Mesodermal cell (in vitro differentiated cells): Measurements from ENCODE around the gene SSC4D.
"Not testable (repeated sequence)": the region's sequence is repeated elsewhere in the genome, so short reads cannot be mapped to it uniquely, and the experiment has no call there.

ENCODE experiments used
- H3K27ac ChIP-seq: 2 replicates; pipeline ENCODE4 v1.7.0; 2013; ENCODE audit warnings: mild to moderate bottlenecking, low read depth, low read length, moderate library complexity; ENCODE audit not compliant: severe bottlenecking
- H3K36me3 ChIP-seq: 2 replicates; pipeline ENCODE4 v1.7.1; 2013; ENCODE audit warnings: mild to moderate bottlenecking, low read length, moderate library complexity; ENCODE audit not compliant: control insufficient read depth, insufficient read depth
- H3K4me1 ChIP-seq: one replicate; pipeline ENCODE4 v1.7.1; 2013; ENCODE audit warnings: mild to moderate bottlenecking, low read length; ENCODE audit not compliant: insufficient read depth, control insufficient read depth, poor library complexity, severe bottlenecking
- H3K4me3 ChIP-seq: 2 replicates; pipeline ENCODE4 v1.7.0; 2013; ENCODE audit warnings: low read length, control low read depth, mild to moderate bottlenecking; ENCODE audit not compliant: insufficient read depth, poor library complexity, severe bottlenecking; ENCODE audit errors: extremely low read depth
- H3K9me3 ChIP-seq: 2 replicates; pipeline ENCODE4 v1.7.1; 2013; ENCODE audit warnings: mild to moderate bottlenecking, low read length, moderate library complexity; ENCODE audit not compliant: control insufficient read depth
- WGBS, 2 experiments: methylation state at CpG; one replicate each; pipeline ENCODE4 v1.1.5; 2013; ENCODE audit warnings: missing lambda C conversion rate in 2 of 2; ENCODE audit not compliant: insufficient coverage in 2 of 2; 5-methylcytosine and 5-hydroxymethylcytosine counted together

Gene SSC4D

GRCh38 chr7:76430211-76430610, 20.7 kb upstream of the SSC4D start:
- 90 to 99% methylated on average over 6 to 8 of the region's 9 CpGs for WGBS, 2 experiments
- Histone ChIP-seq H3K4me1 (peaks cover 6% of the 10 kb centered on the region), H3K36me3 (no peaks in the 10 kb centered on the region)

GRCh38 chr7:76428868-76429805, 19.6 kb upstream of the SSC4D start:
- H3K4me1 ChIP-seq: peaks cover 8% of the 10 kb centered on the region
- H3K9me3 ChIP-seq: no peaks in the 10 kb centered on the region
- no peaks in the 10 kb centered on the region for H3K36me3 ChIP-seq
- no peak overlapping the region for H3K4me3 ChIP-seq
- no peak overlapping the region for H3K27ac ChIP-seq
- WGBS, 2 experiments: 81 to 89% methylated on average over 11 to 17 of the region's 18 CpGs

More at GRCh38 chr7:76430211-76430610, 20.7 kb upstream of the SSC4D start:
- Histone ChIP-seq H3K27ac (no peak overlapping the region), H3K4me3 (no peak overlapping the region), H3K9me3 (no peaks in the 10 kb centered on the region)

- 90 to 97% methylated on average over 9 to 10 of the region's 13 CpGs for WGBS, 2 experiments
- peaks cover 15% of the 10 kb centered on the region for H3K4me1 ChIP-seq
- H3K27ac ChIP-seq: no peak overlapping the region
- H3K9me3 ChIP-seq: no peaks in the 10 kb centered on the region
- H3K36me3 ChIP-seq: no peaks in the 10 kb centered on the region
- no peak overlapping the region for H3K4me3 ChIP-seq
Observed at GRCh38 chr7:76428149-76428823, 18.8 kb upstream of the SSC4D start.

GRCh38 chr7:76427635-76428034, 18.1 kb upstream of the SSC4D start:
- Histone ChIP-seq H3K4me1 (peaks cover 19% of the 10 kb centered on the region), H3K36me3 (no peaks in the 10 kb centered on the region), H3K9me3 (no peaks in the 10 kb centered on the region), H3K27ac (no peak overlapping the region), H3K4me3 (no peak overlapping the region)
- 97 to 100% methylated on average over 3 of the region's 5 CpGs for WGBS, 2 experiments

- no peaks in the 10 kb centered on the region for H3K36me3 ChIP-seq
- WGBS, 2 experiments: 93 to 95% methylated on average over 4 of the region's 4 CpGs
- no peak overlapping the region for H3K4me3 ChIP-seq
- no peak overlapping the region for H3K27ac ChIP-seq
- no peaks in the 10 kb centered on the region for H3K9me3 ChIP-seq
- peaks cover 19% of the 10 kb centered on the region for H3K4me1 ChIP-seq
Observed at GRCh38 chr7:76426246-76426645, 16.7 kb upstream of the SSC4D start.

- H3K4me1 ChIP-seq: peaks cover 19% of the 10 kb centered on the region
- 100% methylated on average over 1 to 2 of the region's 4 CpGs for WGBS, 2 experiments
- H3K9me3 ChIP-seq, H3K36me3 ChIP-seq, H3K27ac ChIP-seq, H3K4me3 ChIP-seq: not testable (repeated sequence)
Observed at GRCh38 chr7:76425558-76425957, 16.1 kb upstream of the SSC4D start.

- no peak overlapping the region for H3K4me3 ChIP-seq
- peaks cover 19% of the 10 kb centered on the region for H3K4me1 ChIP-seq
- H3K36me3 ChIP-seq: no peaks in the 10 kb centered on the region
- peaks cover 3% of the 10 kb centered on the region for H3K9me3 ChIP-seq
- H3K27ac ChIP-seq: no peak overlapping the region
- 96 to 100% methylated on average over 8 of the region's 9 CpGs for WGBS, 2 experiments
Observed at GRCh38 chr7:76425156-76425555, 15.7 kb upstream of the SSC4D start.

- H3K4me3 ChIP-seq: no peak within 1 kb of the TSS
- H3K27ac ChIP-seq: no peak within 1 kb of the TSS
- H3K9me3 ChIP-seq: peaks cover 5% of the 10 kb centered on the region
- no peaks in the 10 kb centered on the region for H3K36me3 ChIP-seq
- peaks cover 19% of the 10 kb centered on the region for H3K4me1 ChIP-seq
- 88 to 89% methylated on average over 5 to 6 of the region's 10 CpGs for WGBS, 2 experiments
Observed at GRCh38 chr7:76424413-76425111, 15.1 kb upstream of the SSC4D start, which contains the start of gene ZP3. ZP3 (plus strand) TSS chr7:76424950; CDS start chr7:76424965, 15 bp downstream.

GRCh38 chr7:76423666-76424412, 14.3 kb upstream of the SSC4D start:
- 69 to 78% methylated on average over 12 to 14 of the region's 15 CpGs for WGBS, 2 experiments

GRCh38 chr7:76421097-76421496, 11.6 kb upstream of the SSC4D start:
- not testable (repeated sequence) for H3K4me3 ChIP-seq, H3K27ac ChIP-seq, H3K9me3 ChIP-seq, H3K36me3 ChIP-seq
- 86 to 89% methylated on average over 6 of the region's 6 CpGs for WGBS, 2 experiments
- peaks cover 12% of the 10 kb centered on the region for H3K4me1 ChIP-seq

More at GRCh38 chr7:76423666-76424412, 14.3 kb upstream of the SSC4D start:
- H3K9me3 ChIP-seq: peaks cover 5% of the 10 kb centered on the region
- H3K4me1 ChIP-seq: peaks cover 14% of the 10 kb centered on the region
- no peaks in the 10 kb centered on the region for H3K36me3 ChIP-seq
- no peak overlapping the region for H3K27ac ChIP-seq
- no peak overlapping the region for H3K4me3 ChIP-seq
